ENCODE measurements around the gene TP53I13. TPM values are rescaled to one million over a fixed set of nuclear protein-coding genes. Genes with fewer than 3 reads are reported as not detected.

The TP53I13 gene
- total RNA-seq, 1 donor from 2014 or later, result 37.2 TPM

DNA sequence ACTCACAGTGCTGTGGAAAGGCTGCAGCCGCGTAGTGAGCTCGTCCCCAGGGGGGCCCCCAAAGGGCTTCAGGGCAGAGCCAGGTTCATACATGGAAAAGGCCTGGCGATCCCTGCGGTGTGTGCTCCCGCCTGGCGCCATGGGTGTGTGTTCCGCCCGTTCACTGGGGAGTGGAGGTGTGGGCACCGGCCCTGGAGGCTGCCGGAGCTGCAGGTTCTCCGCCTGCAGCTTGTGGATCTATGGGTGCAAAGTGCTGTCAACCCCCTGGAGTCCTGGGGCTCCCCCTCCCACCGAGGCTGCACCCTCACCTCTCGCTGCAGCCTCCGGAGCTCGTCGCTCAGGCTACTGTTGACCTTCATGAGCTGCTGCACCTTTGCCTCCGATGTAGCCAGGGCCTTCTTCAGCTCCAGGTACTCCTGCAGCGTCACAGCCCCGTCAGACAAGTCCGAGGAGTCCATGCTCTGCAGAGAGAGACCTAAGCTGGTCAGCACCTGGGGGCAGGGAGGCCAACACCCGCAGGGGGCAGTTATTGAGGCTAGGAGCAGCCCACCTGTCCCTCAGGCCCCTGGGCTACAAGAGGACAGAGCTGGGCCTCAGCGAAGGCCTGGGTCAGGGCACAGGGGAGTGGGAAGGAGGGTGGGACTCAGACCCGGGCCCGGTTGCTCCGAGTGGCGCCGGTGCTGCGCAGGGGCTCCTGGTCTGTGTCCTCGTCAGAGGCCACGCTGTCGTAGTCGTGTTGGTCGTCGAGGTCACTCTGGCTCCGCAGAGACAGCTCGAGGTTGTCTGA lies 7.9 kb downstream of the TP53I13 start:
- Histone ChIP-seq H3K9me3 (replicated peaks) (no peaks in the 10 kb centered on the region), H3K4me3 (no peak overlapping the region), H3K36me3 (peaks cover 78% of the 10 kb centered on the region), H3K4me1 (peaks cover 40% of the 10 kb centered on the region), H3K27ac (replicated peaks) (no peak overlapping the region), H3K27me3 (ENCODE audit: low read depth) (no peaks in the 10 kb centered on the region)
- intact Hi-C loops (cut with micrococcal nuclease), result no loop called here
- DNase-seq, result peak; percentile 13
- TF ChIP-seq, protein P1, sequence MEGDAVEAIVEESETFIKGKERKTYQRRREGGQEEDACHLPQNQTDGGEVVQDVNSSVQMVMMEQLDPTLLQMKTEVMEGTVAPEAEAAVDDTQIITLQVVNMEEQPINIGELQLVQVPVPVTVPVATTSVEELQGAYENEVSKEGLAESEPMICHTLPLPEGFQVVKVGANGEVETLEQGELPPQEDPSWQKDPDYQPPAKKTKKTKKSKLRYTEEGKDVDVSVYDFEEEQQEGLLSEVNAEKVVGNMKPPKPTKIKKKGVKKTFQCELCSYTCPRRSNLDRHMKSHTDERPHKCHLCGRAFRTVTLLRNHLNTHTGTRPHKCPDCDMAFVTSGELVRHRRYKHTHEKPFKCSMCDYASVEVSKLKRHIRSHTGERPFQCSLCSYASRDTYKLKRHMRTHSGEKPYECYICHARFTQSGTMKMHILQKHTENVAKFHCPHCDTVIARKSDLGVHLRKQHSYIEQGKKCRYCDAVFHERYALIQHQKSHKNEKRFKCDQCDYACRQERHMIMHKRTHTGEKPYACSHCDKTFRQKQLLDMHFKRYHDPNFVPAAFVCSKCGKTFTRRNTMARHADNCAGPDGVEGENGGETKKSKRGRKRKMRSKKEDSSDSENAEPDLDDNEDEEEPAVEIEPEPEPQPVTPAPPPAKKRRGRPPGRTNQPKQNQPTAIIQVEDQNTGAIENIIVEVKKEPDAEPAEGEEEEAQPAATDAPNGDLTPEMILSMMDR (IDR thresholded peaks at IDR 0.05; ENCODE audit: borderline replicate concordance), result no peak

DNA sequence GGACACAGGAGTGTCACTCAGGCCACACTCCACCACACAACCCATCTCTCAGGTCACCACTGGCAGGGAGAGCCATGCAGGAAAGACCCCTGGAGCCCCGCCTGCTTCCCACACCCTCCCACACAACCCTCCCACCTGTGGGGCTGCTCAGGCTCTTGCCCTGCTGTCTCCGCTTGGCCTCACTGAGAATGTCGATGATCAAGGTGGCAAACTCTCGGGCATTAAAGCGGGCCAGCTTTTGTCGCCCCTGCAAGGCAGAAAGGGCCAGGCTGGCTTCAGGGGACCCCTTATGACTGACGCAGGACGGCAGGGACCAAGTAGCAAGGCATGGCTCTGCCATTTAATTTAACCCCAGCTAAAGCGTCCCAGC lies 8.5 kb downstream of the TP53I13 start:
- intact Hi-C loops (cut with micrococcal nuclease), result no loop called here
- peaks cover 34% of the 10 kb centered on the region for H3K4me1 ChIP-seq
- H3K27ac ChIP-seq (replicated peaks), result no peak overlapping the region
- DNase-seq, result peak; percentile 11
- no peak overlapping the region for H3K4me3 ChIP-seq
- H3K9me3 ChIP-seq (replicated peaks), result no peaks in the 10 kb centered on the region
- H3K27me3 ChIP-seq (ENCODE audit: low read depth), result no peaks in the 10 kb centered on the region
- TF ChIP-seq, protein P1 (IDR thresholded peaks at IDR 0.05; ENCODE audit: borderline replicate concordance), result no peak
- H3K36me3 ChIP-seq, result peaks cover 84% of the 10 kb centered on the region

DNA sequence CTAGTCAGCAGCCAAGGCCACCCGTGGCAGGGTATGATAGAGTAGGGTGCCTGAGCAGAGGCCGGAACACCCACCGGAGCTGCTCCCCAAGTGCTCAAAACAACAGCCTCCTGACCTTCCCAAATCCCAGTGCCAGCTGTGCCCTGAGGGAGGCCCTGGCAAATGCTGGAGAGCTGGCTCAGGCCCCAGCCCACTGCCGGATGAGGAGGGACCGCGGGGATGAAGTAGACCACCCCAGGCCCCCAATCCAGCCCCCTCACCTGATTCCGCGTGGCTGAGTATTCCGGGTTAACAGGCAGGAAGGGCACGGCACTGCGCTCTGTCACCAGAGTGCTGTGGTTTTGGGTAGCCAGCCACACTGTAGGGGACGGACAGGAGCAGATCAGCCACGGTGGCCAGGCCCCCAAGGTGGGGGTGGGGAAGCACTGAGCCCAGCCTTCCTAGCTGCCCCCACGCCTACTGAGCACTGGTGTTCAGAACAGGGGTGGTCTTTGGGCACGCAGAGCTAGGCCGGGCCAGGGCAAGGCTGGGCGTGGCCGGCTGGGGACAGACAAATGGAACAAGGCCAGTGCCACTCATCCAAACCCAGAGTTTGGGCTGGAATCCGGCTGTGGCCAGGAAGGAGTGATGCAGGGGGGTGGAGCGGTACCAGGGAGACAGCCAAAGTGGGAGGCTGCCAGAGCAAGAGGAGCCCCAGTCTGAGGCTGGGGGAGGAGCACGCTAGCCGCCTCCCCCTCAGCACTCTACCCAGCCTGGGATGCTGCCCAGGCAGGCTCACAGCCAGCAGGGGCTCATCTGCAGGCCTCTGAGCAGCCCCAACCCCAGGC lies 9.1 kb downstream of the TP53I13 start:
- H3K27ac ChIP-seq (replicated peaks), result peak overlapping the region; percentile 5

GRCh38 chr17:29578626-29579485 lies 10.4 kb downstream of the TP53I13 start:
- peaks cover 30% of the 10 kb centered on the region for H3K4me1 ChIP-seq
- intact Hi-C loops (cut with micrococcal nuclease), result no loop called here

More for the DNA sequence above, 9.1 kb downstream of the TP53I13 start:
- Histone ChIP-seq H3K4me3 (no peak overlapping the region), H3K36me3 (peaks cover 90% of the 10 kb centered on the region), H3K4me1 (peaks cover 28% of the 10 kb centered on the region), H3K27me3 (ENCODE audit: low read depth) (no peaks in the 10 kb centered on the region), H3K9me3 (replicated peaks) (no peaks in the 10 kb centered on the region)
- TF ChIP-seq, protein P1 (IDR thresholded peaks at IDR 0.05; ENCODE audit: borderline replicate concordance), result no peak
- intact Hi-C loops (cut with micrococcal nuclease), result no loop called here
- DNase-seq, result no peak

More at GRCh38 chr17:29578626-29579485, 10.4 kb downstream of the TP53I13 start:
- DNase-seq, result no peak
- H3K36me3 ChIP-seq, result peaks cover 92% of the 10 kb centered on the region
- H3K9me3 ChIP-seq (replicated peaks), result no peaks in the 10 kb centered on the region
- no peak overlapping the region for H3K27ac ChIP-seq (replicated peaks)
- H3K27me3 ChIP-seq (ENCODE audit: low read depth), result no peaks in the 10 kb centered on the region
- no peak overlapping the region for H3K4me3 ChIP-seq
- TF ChIP-seq, protein P1 (IDR thresholded peaks at IDR 0.05; ENCODE audit: borderline replicate concordance), result no peak

Data from left ventricle myocardium inferior (tissue), 1 donor.